Heart left ventricle (tissue), 16 donors: Measurements from ENCODE around the gene SYK. TPM values are rescaled to one million over a fixed set of nuclear protein-coding genes. Genes with fewer than 3 reads are reported as not detected.

Source experiments
- ATAC-seq, 4 donors: fragments of 200-7000 bp; cut with Tn5 transposase; one replicate each; pipeline ENCODE4 v1.9.1; 2020 to 2022; ENCODE audit warnings: moderate library complexity in 4 of 4, mild to moderate bottlenecking in 3 of 4, moderate number of reproducible peaks in 1 of 4
- DNase-seq, 5 donors: peaks; one replicate each; pipeline ENCODE4 v3.0.0-alpha.2; 2020
- H3K27ac ChIP-seq, 12 donors: fragments of 200-600 bp; sonication (generic) in 4 of 12; one replicate each; pipeline versions ENCODE4 v1.5.0 to v1.8.0; 2016 to 2022; ENCODE audit warnings: mild to moderate bottlenecking in 2 of 12
- H3K27me3 ChIP-seq, 9 donors: fragments of 200-600 bp; sonication (generic) in 2 of 9; one replicate each; pipeline versions ENCODE4 v1.5.1 to v1.8.0; 2016 to 2022; ENCODE audit warnings: mild to moderate bottlenecking in 3 of 9
- H3K36me3 ChIP-seq, 9 donors: fragments of 200-600 bp; sonication (generic) in 2 of 9; one replicate each; pipeline versions ENCODE4 v1.5.0 to v1.8.0; 2018 to 2022; ENCODE audit warnings: mild to moderate bottlenecking in 2 of 9
- H3K4me1 ChIP-seq, 12 donors: fragments of 200-600 bp; sonication (generic) in 4 of 12; one replicate each; pipeline versions ENCODE4 v1.5.0 to v1.8.0; 2016 to 2022; ENCODE audit warnings: mild to moderate bottlenecking in 3 of 12
- H3K4me3 ChIP-seq, 12 donors: fragments of 200-600 bp; sonication (generic) in 4 of 12; one replicate each; pipeline versions ENCODE4 v1.5.0 to v1.8.0; 2017 to 2022; ENCODE audit warnings: mild to moderate bottlenecking in 9 of 12, moderate library complexity in 4 of 12
- H3K9me3 ChIP-seq, 12 donors: fragments of 200-600 bp; sonication (generic) in 4 of 12; one replicate each; pipeline versions ENCODE4 v1.5.0 to v1.8.0; 2016 to 2022; ENCODE audit warnings: mild to moderate bottlenecking in 1 of 12
- CTCF ChIP-seq, 12 donors: fragments of 200-600 bp; sonication (generic) in 4 of 12; IDR thresholded peaks; one replicate each; pipeline versions ENCODE4 v1.5.0 to v1.8.0; 2018 to 2022; ENCODE audit warnings: antibody characterized with exemption in 12 of 12, mild to moderate bottlenecking in 5 of 12
- POLR2A ChIP-seq, 2 donors: fragments of 450-650 bp; IDR thresholded peaks; one replicate each; pipeline ENCODE4 v1.6.1; 2017; ENCODE audit warnings: antibody characterized with exemption in 2 of 2, mild to moderate bottlenecking in 2 of 2, moderate library complexity in 2 of 2
- WGBS, 4 donors: extraction: QIAGEN DNeasy Blood & Tissue Kit in 2 of 4; methylation state at CpG; one replicate each; pipeline versions ENCODE4 v1.1.5 to v1.1.7; 2013 to 2018; 5-methylcytosine and 5-hydroxymethylcytosine counted together
- intact Hi-C, 10 donors: fragments of 100-400 bp; cut with DNase I; formaldehyde crosslinking; loops; one replicate each; pipeline versions ENCODE4 v1.11.1 to v1.14.2; 2022
- polyA plus RNA-seq, 2 donors: library from polyadenylated mRNA; stranded (reverse); fragments of 200-250 nt; gene quantifications; one replicate each; pipeline ENCODE4 v1.2.3, GENCODE V29; 2013
- total RNA-seq, 9 donors: library from RNA; depleted of rRNA in 2 of 9; stranded (reverse); fragments of >200 nt in 2 of 9; fragmentation: NEBNext Ultra II Directional in 3 of 9; extraction: Animal tissue kit (Norgen Biotek cat#: 25700) in 3 of 9; gene quantifications; one replicate each; pipeline versions ENCODE4 v1.1.0 to v1.2.4, GENCODE V29; 2016 to 2023
- donor health status: ischemic (EF 13 %, LVEDD 7.1; RV severe dilation, severe dysfunction).
- donor health status: healthy with polysubstance abuse.
- donor health status: DM: no; HTN: yes; CAD: no.
- donor health status: DM: no; HTN: no; CAD: no.
- donor health status: ischemic (EF 25% LVEDD 6.9; RV normal size, moderate dysfunction).
- donor health status: ischemic (EF 25% LVEDD 5.7; RV mildly dilated, moderate dysfunction).
- donor health status: healthy.
- donor health status: DM: yes; HTN: yes; CAD: no.
- donor health status: ischemic (EF 35%, LVEDD 5.7; RV mildly dilated, moderate dysfunction).
- donor health status: nonischemic (EF 11% LVEDD 7.7; RV severe dilation, severe dysfunction).
- donor health status: DM: yes; HTN: yes; CAD: no.
- donor health status: PGD.
- donor health status: ischemic (EF 29% LVEDD 5.4; RV normal size, mild dysfunction).
- donor health status: nonischemic (EF 23%, LVEDD 6.1; RV moderate dilation, normal function).

SYK gene
- total and polyA plus RNA-seq, 11 donors: 0.53 to 41.3 (median 2.4) TPM

GRCh38 chr9:90939351-90939750, 137.7 kb downstream of the SYK start:
- WGBS, 4 donors: 79 to 85% (median 80%) methylated on average over 3 of the region's 3 CpGs
- no peak for TF ChIP-seq POLR2A (IDR thresholded peaks at IDR 0.05)
- TF ChIP-seq CTCF (IDR thresholded peaks at IDR 0.05): no peak

GRCh38 chr9:90940280-90940679, 138.7 kb downstream of the SYK start:
- H3K27ac ChIP-seq: no peak overlapping the region
- H3K9me3 ChIP-seq: peaks cover 0 to 5% (median 0%) of the 10 kb centered on the region in 12 donors
- H3K36me3 ChIP-seq: no peaks in the 10 kb centered on the region
- TF ChIP-seq POLR2A (IDR thresholded peaks at IDR 0.05) (no peak), CTCF (IDR thresholded peaks at IDR 0.05) (no peak)
- WGBS, 4 donors: 50 to 69% (median 62%) methylated on average over 1 of the region's 1 CpG
- no peaks in the 10 kb centered on the region for H3K4me1 ChIP-seq
- ATAC-seq (no peak), DNase-seq (no peak)
- peaks cover 0 to 5% (median 0%) of the 10 kb centered on the region in 9 donors for H3K27me3 ChIP-seq
- H3K4me3 ChIP-seq: no peak overlapping the region
- intact Hi-C loops: no loop called here

More at GRCh38 chr9:90939351-90939750, 137.7 kb downstream of the SYK start:
- Histone ChIP-seq H3K36me3 (no peaks in the 10 kb centered on the region), H3K9me3 (peaks cover 0 to 5% (median 0%) of the 10 kb centered on the region in 12 donors), H3K27me3 (peaks cover 0 to 2% (median 0%) of the 10 kb centered on the region in 9 donors), H3K4me1 (no peaks in the 10 kb centered on the region), H3K4me3 (no peak overlapping the region), H3K27ac (no peak overlapping the region)
- ATAC-seq (no peak), DNase-seq (no peak)
- intact Hi-C loops: no loop called here

GRCh38 chr9:90941661-90942060, 140.0 kb downstream of the SYK start:
- no peak for TF ChIP-seq POLR2A (IDR thresholded peaks at IDR 0.05)
- no peak for TF ChIP-seq CTCF (IDR thresholded peaks at IDR 0.05)
- H3K9me3 ChIP-seq: peaks cover 0 to 5% (median 0%) of the 10 kb centered on the region in 12 donors
- H3K4me1 ChIP-seq: no peaks in the 10 kb centered on the region
- intact Hi-C loops: no loop called here
- no peak overlapping the region for H3K27ac ChIP-seq
- no peaks in the 10 kb centered on the region for H3K36me3 ChIP-seq
- DNase-seq (no peak), ATAC-seq (no peak)
- peaks cover 0 to 5% (median 0%) of the 10 kb centered on the region in 9 donors for H3K27me3 ChIP-seq
- WGBS, 4 donors: 77 to 87% (median 82%) methylated on average over 5 of the region's 5 CpGs
- H3K4me3 ChIP-seq: no peak overlapping the region

- DNase-seq (no peak), ATAC-seq (no peak)
- Histone ChIP-seq H3K4me3 (no peak overlapping the region), H3K36me3 (no peaks in the 10 kb centered on the region), H3K9me3 (peaks cover 0 to 5% (median 0%) of the 10 kb centered on the region in 12 donors), H3K4me1 (no peaks in the 10 kb centered on the region), H3K27me3 (peaks cover 0 to 5% (median 0%) of the 10 kb centered on the region in 9 donors), H3K27ac (no peak overlapping the region)
- intact Hi-C loops: no loop called here
- no peak for TF ChIP-seq CTCF (IDR thresholded peaks at IDR 0.05)
- TF ChIP-seq POLR2A (IDR thresholded peaks at IDR 0.05): no peak
- 66 to 69% (median 68%) methylated on average over 7 of the region's 7 CpGs for WGBS, 4 donors
Measured at GRCh38 chr9:90942555-90942954, 140.9 kb downstream of the SYK start.
